ENCODE data around the gene GPR161. TPM values are rescaled to one million over a fixed set of nuclear protein-coding genes. Genes with fewer than 3 reads are reported as not detected.

The GPR161 gene
- total and polyA plus RNA-seq, 2 donors from 2014 or later, result 1.4 to 4.2 TPM

DNA sequence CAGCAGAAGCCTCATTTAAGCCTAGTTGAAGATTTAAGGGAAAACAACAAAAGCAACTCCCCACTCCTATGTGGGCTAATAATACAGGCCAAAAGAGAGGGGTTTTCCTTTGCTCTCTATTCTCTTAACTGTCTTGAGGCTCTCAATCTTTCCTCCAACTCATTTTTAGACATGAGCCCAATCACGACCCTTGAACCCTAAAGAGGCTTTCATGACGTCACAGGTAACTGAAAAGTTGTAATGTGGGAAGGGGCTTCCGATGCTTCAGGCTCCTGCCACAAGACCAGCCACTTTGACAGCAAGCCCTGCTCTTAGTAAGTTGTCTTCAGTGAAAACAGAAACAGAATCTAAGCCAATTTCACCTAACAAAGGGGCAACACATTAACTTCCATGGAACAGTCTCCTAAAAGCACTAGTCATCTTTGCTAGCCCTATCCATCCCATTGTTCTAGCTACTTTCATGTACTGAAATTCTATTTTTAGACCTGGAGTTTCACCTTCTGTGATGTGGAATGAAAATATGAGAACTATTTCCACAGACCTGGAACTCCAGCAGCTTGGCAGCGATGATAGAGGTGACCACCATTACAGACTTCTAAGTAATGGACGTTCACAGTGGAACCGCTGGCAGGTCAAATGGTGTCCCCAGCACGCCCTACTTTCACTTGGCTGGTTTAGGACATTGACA is 36.3 kb downstream of the GPR161 start:
- TF ChIP-seq, protein P1, sequence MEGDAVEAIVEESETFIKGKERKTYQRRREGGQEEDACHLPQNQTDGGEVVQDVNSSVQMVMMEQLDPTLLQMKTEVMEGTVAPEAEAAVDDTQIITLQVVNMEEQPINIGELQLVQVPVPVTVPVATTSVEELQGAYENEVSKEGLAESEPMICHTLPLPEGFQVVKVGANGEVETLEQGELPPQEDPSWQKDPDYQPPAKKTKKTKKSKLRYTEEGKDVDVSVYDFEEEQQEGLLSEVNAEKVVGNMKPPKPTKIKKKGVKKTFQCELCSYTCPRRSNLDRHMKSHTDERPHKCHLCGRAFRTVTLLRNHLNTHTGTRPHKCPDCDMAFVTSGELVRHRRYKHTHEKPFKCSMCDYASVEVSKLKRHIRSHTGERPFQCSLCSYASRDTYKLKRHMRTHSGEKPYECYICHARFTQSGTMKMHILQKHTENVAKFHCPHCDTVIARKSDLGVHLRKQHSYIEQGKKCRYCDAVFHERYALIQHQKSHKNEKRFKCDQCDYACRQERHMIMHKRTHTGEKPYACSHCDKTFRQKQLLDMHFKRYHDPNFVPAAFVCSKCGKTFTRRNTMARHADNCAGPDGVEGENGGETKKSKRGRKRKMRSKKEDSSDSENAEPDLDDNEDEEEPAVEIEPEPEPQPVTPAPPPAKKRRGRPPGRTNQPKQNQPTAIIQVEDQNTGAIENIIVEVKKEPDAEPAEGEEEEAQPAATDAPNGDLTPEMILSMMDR (IDR thresholded peaks at IDR 0.05; ENCODE audit: borderline replicate concordance, extremely low read depth, insufficient read depth), result no peak
- Histone ChIP-seq H3K27me3 (ENCODE audit: control insufficient read depth, insufficient read depth, low read length) (no peaks in the 10 kb centered on the region), H3K4me3 (ENCODE audit: low read length in 3 of 3) (no peak overlapping the region), H3K9ac (ENCODE audit: low read length in 3 of 3) (no peak overlapping the region), H3K27ac (ENCODE audit: low read depth in 2 of 2, low read length in 2 of 2) (no peak overlapping the region), H3K4me1 (ENCODE audit: control insufficient read depth in 2 of 3, insufficient read depth in 2 of 3, low read depth in 1 of 3, low read length in 3 of 3) (no peaks in the 10 kb centered on the region), H3K36me3 (ENCODE audit: control insufficient read depth in 2 of 3, insufficient read depth in 3 of 3, low read length in 3 of 3) (no peaks in the 10 kb centered on the region), H3K9me3 (ENCODE audit: control insufficient read depth in 2 of 3, insufficient read depth in 1 of 3, low read length in 3 of 3) (no peaks in the 10 kb centered on the region)
- FAIRE-seq (no peak), DNase-seq (no peak)
- intact Hi-C loops (cut with DNase I), result no loop called here

DNA sequence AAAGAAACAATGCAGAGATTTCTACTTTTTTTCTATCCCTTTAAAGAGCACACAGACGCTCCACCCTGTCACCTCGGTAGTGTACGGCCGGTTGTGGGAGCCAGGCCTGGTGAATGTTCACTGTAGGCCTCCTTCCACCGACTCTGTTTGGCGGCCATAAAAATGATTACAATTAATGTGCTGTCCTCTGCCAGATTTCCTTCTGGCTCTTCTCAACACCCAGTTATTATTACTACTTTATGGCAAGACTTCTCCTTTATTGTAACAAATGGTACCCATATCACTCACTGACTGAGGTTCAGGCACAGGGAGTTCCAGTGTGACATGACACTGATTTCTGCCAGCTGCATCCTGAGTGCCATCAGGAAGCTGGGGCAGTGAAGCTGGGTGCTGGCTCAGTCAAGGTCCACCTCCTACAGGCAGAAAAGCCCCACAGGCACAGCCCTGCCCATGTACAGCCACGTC is 37.4 kb downstream of the GPR161 start:
- no peak overlapping the region for H3K4me3 ChIP-seq (ENCODE audit: low read length in 3 of 3)

DNA sequence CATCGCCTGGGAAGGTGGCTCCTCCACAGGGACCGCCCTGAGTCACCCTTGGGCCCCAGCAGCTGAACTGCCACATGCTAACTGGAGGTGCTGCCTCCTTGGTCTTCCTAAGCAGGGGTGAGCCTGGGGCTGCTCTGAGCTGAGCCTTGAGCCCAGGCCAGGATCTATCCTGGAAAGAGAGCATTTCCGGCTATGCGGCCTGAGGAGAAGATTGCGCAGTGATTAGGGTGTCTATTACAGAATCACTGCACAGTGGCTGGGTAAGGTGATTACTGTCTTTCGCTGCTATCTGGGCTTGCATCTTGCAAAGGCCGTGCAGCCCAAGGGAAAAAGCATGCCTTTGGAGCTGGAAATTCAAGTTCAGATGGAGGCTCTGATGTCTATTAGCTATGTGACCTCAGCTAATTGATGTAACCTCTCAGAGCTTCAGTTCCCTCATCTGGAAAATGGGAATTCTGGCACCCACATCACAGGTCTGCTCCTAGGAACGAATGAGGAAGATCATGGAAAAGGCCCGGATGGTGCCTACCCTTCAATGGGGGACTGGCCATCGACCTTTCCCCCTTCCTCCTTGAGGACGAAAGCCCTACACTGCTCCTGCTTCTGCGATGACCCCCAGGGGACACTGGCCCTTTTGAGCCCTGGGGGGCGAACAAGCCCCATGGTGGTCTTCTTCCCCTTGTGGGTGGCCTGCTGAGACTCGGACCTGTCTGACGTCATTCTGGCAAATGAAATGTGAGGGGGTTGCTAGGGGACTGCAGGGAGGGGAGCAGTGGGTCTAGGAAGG is 38.0 kb downstream of the GPR161 start:
- DNase-seq (no peak), FAIRE-seq (no peak)
- intact Hi-C loops (cut with DNase I), result no loop called here
- Histone ChIP-seq H3K4me1 (ENCODE audit: control insufficient read depth in 2 of 3, insufficient read depth in 2 of 3, low read depth in 1 of 3, low read length in 3 of 3) (no peaks in the 10 kb centered on the region), H3K9ac (ENCODE audit: low read length in 3 of 3) (no peak overlapping the region), H3K4me3 (ENCODE audit: low read length in 3 of 3) (no peak overlapping the region), H3K27ac (ENCODE audit: low read depth in 2 of 2, low read length in 2 of 2) (no peak overlapping the region), H3K9me3 (ENCODE audit: control insufficient read depth in 2 of 3, insufficient read depth in 1 of 3, low read length in 3 of 3) (no peaks in the 10 kb centered on the region), H3K27me3 (ENCODE audit: control insufficient read depth, insufficient read depth, low read length) (no peaks in the 10 kb centered on the region), H3K36me3 (ENCODE audit: control insufficient read depth in 2 of 3, insufficient read depth in 3 of 3, low read length in 3 of 3) (no peaks in the 10 kb centered on the region)
- TF ChIP-seq, protein P1 (IDR thresholded peaks at IDR 0.05; ENCODE audit: borderline replicate concordance, extremely low read depth, insufficient read depth), result no peak

More for the DNA sequence above, 37.4 kb downstream of the GPR161 start:
- intact Hi-C loops (cut with DNase I), result no loop called here
- Histone ChIP-seq H3K27me3 (ENCODE audit: control insufficient read depth, insufficient read depth, low read length) (no peaks in the 10 kb centered on the region), H3K4me1 (ENCODE audit: control insufficient read depth in 2 of 3, insufficient read depth in 2 of 3, low read depth in 1 of 3, low read length in 3 of 3) (no peaks in the 10 kb centered on the region), H3K36me3 (ENCODE audit: control insufficient read depth in 2 of 3, insufficient read depth in 3 of 3, low read length in 3 of 3) (no peaks in the 10 kb centered on the region), H3K9me3 (ENCODE audit: control insufficient read depth in 2 of 3, insufficient read depth in 1 of 3, low read length in 3 of 3) (no peaks in the 10 kb centered on the region), H3K27ac (ENCODE audit: low read depth in 2 of 2, low read length in 2 of 2) (no peak overlapping the region), H3K9ac (ENCODE audit: low read length in 3 of 3) (no peak overlapping the region)
- FAIRE-seq (no peak), DNase-seq (no peak)
- TF ChIP-seq, protein P1 (IDR thresholded peaks at IDR 0.05; ENCODE audit: borderline replicate concordance, extremely low read depth, insufficient read depth), result no peak
